Activated CD4-positive, alpha-beta T cell treated with anti-CD3 and anti-CD28 coated beads for 1 hour (primary cell): Measurements from ENCODE around the gene ANKRD33B.
"Not testable (repeated sequence)": the region's sequence is repeated elsewhere in the genome, so short reads cannot be mapped to it uniquely, and the experiment has no call there.

Experiments
- DNase-seq: peaks from one replicate; pipeline ENCODE4 v3.0.0-alpha.2; 2020

The ANKRD33B gene

DNA sequence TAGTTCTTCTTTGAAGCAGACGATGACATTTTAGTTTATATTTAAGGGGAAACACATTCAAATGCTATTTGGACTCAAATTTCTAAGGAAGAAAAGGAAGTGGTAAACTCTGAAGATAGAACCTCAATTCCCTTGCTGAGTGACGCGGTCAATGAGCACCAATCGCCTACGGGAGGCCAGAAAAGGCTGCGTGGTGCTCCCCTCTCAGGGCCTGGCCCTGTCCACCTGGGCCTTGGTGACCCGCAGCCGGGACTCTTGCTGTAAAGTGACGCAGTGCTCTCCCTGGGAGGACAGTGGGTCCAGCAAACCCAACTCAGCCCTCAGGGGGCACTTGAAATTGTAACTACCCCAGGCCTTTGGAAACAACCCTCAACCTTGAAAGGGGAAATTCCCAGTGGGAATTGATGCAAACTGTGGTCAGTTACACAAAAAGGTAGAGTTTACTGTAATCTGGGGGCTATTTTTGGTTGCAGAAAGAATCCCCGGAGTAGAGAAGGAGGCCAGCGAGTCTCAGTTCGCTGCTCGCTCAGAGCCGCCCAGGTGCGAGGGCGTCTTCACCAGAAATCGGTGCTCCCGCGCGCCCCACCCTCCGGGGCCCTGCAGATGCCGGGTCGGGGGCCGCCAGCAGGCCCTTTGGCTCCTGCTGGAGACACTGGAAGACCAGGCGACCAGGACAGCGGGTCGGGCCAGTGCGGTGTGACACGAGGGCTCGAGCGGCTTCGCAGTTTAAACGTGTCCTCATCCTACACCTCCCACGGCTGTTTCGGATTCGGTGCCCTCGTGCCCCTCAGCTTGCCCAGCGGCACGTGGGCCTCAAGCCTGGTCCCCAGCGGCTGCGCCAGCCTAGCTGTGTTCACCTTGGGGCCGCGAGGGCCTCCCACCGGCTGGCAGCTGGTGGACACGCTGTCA is 1.4 kb upstream of the ANKRD33B start:
- no peak for DNase-seq

DNA sequence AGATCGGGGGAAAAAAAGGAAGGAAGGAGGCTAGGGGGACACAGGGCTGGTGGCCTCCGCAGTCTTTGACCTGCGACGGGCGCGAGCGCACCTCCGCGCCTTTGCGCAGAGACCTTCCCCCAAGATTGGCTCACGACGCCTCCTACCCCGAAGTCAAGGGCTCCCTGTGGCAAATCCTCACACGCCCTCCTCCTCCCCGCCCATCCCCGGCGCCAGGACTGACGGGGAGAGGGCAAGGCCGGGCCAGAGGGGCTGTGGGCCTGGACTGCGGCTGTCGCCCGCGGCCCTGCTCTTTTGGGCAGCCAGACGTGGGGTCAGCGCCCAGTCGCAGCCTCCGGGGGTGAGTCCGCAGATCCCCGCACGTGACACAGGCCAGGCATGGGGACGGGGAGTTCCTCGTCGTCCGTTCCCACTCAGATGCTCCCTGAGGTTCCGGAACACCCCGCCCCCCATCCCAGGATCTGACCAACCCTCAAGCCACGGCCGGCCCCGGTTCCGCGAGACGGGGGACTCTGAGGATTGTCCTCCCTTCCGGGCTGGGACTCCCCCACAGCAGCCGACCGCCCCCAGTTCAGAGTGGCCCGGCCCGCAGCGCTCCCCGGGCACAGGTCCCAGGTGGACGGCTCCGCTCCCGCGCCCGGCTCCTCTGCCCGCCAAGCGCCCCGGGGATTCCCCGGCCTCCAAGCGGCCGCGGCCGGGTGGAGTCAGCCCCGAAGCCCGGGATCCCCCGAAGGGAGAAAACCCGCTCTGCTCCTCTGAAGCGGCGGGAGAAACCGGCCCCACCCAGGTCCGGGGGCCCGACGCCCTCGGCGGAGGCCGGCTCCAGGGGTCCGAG is 543 bp upstream of the ANKRD33B start:
- peak; percentile 24 for DNase-seq

DNA sequence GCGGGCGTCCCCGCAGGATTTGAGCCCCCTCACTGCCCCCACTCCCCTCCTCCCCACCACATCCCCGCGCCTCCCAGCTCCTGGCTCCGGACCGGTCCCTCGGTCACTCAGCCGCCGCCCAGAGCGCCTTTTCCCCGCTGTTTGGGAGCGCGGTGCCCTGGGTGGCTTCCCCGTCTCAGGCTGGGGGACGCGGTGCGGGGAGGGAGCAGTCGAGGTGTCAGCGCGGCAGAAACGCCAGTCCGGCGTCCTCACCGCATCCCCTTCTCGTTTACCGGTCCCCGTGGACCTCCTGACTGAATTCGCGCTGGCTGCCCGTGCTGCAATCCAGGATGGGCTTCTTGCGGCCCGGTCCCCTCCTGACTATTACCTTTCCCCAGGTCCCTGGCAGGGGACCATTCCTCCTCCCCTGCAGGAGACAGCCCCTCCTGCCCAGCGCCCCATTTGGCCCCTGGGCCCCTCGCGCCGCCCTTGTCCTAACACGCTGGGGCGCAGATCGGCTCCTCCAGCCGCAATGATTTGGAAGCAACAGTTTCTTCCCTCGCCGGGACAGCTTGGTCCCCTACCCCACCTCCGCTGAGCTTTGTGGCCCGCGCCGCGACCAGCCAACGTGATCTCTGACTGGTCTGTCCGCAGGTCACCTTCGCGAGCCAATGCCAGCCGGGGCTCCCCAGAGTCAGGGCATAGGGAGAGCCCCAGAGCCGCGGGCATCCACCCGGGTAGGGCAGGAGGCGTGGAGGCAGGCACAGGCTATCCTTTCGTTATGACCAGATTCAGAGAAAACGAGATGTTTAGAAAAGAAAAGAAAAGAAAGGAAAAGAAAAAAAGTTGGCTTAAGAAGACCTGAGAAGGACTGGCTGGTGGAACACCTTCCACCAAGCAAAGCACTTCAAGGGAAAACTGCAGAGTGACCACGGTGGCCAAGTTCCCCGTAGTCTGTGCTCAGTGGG is 1.2 kb downstream of the ANKRD33B start:
- no peak for DNase-seq

DNA sequence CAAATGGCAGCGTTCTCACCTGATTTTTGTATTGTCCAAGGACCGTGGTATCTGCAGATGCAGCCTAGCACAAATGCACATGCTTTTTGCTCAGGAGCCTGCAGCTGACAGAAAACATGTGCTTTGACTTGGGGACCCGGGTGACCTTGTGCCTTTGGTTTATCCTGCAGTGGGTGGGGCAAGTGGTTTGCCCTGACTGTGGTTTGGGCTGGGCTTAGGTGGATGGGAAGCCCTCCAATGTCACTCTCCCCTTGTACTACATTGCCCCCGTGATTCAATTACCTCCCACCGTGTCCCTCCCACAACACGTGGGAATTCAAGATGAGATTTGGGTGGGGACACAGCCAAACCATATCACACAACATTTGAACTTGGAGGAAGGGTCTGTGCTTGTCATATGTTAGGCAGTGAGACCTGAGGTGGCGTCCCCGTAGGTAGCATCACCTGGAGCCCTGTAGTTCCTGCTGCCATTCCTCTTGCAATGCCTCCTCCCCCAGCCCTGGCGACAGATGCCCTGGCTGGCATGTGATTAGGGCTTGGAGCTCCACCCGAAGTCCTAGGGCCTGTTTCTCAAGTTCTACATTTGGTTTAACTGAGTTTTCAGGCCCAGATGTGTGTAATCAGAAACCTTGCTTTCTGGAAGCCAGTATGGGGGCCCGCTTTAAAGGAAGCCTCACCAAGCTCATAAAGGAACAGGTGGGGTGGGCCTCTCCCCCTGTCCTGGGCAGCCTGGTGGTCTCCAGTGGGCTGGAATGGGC is 2.1 kb downstream of the ANKRD33B start:
- no peak for DNase-seq

DNA sequence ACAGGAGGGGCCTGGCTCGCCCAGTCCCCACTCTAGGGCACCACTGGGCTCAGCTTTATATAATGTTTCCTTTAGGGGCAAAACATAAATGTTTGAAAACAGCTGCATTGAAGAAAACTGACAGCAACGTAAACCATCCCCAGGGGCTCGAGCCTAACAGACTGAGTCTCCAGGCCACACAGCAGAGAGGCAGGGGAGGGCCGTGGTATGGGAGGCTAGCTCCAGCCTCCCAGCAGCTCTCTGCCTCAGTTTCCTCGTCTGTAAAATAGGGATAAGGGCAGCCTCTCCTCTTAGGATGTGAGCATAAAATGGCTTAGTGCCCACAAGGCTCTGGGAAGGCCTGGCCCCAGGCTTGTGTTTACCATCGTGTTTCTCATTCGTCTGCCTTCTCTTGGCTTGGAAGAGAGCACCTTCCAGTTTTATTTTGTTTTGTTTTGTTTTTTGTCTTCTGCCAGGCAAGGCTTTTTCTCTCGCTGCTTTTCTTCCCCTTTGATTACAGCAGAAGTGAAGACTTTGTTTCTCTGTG is 2.7 kb downstream of the ANKRD33B start:
- DNase-seq, result no peak

DNA sequence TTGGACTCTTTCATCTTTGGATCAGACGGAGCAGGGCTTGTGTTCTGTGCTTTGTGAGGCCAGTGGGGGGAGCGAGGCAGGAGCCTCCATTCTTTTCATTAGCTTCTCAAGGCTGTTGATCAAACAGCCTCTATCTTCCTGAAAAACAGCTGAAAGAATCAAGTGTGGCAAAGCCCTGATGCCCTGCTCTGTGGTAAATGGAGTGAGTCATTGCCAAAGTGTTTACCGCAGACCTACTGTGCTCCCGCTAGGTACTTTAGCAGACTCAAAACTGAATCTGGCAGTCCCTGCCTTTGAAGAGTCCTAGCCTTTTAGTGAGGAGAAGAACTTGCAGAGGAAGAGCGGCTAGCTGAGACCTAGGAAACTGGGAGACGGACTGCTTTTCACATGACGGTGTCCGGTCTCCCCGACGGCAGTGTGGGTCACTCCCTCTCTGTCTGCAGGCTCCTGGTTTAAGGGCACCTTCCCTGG is 3.3 kb downstream of the ANKRD33B start:
- no peak for DNase-seq

DNA sequence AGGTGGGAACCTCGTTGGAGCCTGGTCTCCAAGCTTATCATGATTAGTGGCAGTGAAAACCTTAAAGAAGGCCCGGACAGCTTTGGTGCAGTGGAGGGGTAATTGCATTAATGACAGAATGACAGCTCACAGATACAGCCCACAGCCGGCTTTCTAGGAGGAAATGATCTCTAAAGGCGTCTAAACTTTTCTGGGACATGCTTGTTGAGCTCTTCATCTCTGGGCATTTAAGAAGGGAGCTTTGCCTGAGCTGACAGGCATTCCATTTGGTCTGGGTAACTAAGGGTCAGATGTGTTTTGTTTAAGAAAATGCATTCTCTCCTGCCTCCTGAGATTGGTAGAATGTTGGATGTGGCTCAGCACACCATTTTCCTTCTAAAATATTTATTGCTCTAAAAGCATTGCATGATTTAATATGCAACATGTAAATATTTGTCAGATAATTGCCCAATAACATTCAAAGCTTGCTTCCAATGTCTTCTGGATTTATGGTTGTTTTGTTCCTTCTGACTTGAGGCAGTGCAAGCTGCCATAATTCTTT is 4.0 kb downstream of the ANKRD33B start:
- DNase-seq, result no peak

DNA sequence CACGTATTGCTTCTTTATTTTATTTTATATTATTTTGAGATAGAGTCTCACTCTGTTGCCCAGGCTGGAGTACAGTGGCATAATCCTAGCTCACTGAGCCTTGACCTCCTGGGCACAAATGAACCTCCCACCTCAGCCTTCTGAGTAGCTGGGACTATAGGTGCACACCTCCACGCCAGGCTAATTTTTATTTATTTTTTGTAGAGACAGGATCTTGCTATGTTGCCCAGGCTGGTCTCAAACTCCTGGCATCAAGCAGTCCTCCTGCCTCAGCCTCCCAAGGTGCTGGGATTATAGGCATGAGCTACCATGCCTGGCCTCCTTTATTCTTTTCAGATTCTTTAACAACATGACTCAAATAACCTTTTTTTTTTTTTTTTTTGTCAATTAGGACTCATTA is 6.7 kb downstream of the ANKRD33B start:
- not testable (repeated sequence) for DNase-seq

DNA sequence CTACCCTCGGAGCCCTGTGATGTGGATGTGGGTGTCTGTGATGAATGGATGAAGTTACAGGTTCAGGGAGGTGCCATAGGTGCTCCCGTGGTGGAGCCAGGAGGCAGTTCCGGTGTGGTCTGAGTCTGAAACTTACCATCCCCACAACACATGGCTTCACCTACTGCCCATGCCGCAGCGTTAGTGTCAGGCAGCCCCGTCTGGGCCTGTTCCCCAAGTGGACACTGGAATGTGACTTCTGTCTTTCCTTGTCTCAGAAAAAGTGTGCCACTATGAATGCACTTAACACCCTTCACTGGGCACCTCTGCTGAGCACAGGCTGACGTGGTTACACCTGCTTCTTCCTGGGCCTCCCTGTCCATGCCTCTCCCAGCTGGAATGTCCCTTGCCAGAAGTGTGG is 8.6 kb downstream of the ANKRD33B start:
- DNase-seq, result no peak

DNA sequence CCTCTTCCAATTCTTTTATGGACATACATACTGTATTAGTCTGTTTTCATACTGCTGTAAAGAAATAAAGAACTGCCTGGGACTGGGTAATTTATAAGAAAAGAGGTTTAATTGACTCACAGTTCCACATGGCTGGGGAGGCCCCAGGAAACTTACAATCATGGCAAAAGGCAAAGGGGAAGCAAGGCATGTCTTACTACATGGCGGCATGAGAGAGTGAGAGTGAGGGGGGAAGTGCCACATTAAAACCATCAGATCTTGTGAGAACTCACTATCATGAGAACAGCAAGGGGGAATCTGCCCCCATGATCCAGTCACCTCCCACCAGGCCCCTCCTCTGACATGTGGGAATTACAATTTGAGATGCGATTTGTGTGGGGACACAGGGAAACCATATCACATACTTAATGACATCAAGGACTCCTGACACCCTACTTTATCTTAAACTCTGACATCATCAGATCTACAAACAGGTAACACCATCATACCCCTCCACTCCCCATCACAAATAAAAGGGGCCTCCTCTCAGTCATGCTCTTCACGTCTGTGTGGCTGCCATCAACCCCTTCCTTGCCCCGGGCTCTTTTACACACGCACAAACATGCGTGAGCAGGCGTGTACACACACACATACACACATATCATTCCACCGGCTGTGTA is 9.7 kb downstream of the ANKRD33B start:
- DNase-seq, result no peak

DNA sequence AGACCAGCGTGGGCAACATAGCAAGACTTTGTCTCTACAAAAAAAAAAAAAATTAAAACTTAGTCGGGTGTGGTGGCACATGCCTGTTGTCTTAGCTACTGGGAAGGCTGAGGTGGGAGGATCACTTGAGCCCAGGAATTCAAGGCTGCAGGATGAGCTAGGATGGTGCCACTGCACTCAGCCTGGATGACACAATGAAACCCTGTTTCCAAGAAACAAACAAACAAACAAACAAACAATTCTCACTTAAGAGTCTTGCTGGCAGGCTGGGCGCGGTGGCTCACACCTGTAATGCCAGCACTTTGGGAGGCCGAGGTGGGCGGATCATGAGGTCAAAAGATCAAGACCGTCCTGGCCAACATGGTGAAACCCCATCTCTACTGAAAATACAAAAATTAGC is 11.0 kb downstream of the ANKRD33B start:
- not testable (repeated sequence) for DNase-seq

DNA sequence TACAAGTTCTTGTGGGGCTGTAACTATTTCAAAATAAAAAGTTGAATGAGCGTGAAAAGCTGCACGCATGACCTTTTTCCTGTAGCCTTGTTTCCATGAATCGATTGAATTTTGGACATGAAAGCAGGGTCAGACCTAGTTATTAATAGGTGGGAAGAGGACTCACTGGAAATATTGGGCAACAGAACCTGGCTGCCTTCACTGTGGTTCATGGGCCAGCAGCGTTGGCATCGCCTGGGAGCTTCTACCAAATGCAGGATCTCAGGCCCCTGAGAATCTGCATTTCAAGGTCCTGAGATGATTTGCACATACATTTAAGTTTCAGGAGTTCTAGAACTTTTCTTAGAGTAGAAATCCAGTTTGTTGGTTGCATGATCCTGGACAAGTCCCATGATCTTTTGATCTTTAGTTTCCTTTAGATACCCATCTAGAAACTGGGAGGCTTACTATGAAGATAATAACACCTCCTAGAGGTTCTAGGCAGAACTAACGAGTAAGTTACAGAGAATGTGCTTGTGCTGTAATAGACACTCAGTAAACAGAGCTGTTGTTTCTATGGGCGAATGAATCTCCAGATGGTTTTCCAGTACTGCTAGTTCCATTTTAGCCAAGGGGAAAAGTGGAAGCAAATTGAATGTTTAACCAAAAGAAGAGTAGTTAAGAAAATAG is 12.4 kb downstream of the ANKRD33B start:
- no peak for DNase-seq

DNA sequence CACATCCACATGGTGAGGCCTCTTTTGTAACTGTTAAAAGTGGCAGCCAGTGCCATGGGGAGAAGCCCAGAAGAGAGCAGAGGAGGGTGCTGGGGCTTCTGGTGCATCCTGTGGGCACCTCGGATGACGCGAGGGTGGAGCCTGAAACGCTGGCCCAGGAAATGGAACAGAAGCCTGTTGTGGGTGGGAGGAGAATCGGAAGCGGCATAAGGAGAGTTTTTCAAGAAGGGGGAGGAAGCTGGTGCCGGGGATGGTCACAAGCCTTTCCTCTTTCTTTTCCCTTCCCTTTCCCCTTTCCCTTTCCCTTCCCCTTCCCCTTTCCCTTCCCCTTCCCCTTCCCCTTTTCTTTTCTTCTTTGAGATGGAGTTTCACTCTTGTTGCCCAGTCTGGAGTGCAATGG is 12.9 kb downstream of the ANKRD33B start:
- DNase-seq, result no peak

DNA sequence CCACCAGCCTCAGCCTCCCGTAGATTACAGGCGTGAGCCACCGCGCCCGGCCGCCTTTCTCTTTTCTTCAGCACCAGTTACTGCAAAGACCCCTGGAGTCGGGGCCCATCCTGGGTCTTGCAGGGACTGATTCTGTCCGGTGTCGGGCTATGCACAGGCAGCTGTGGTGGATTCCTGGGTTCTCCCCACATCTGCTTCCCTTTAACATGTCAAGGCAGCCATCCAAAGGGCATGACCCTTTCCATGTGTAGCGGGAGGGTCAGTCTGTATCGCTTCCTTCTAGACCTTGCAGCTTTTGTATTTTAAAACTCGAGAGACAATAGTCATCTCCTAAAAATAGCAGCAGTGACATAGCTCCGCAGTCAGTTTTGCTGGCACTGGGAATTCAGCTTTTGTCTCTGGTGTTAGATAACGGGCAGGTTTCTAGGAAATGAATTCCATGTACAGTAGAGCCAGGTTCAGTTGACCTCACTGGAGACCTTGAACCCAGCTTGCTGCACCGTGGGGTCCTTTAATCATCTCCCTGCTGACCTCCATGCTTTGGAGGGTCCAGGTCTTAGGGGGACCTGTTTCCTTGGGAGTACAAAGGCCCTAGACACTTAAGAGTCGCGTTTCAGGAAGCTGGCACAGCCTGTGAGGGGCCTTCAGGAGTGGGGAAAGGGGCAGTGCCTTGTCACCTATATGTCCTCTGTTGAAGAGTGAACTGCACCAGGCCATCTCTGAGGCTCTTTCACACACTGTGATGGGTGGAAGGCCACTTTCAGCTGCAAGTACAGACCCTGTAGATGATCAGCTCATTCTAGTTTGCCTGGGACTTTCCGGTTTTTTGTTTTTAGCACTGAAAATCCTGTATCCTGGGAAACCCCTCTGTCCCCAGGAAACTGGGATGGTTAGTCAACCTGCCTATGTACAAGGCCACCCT is 13.8 kb downstream of the ANKRD33B start:
- DNase-seq, result no peak

DNA sequence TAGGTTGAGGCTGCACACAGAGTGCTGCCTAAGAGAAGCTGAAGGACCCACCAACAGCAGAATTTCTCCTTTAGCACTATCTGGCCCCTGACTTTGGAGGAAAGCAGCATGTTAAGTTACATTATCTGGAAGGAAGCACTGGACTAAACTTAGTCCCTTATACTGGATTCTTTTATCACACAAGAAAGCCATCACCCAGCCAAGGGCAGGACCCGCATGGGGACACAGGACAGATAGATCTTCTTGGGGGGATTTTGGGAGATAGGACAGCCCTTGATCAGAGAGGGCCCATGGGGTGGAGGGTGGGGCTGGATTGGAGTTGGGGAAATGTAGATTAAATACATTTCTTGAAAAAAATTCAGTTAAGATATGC is 14.4 kb downstream of the ANKRD33B start:
- no peak for DNase-seq

DNA sequence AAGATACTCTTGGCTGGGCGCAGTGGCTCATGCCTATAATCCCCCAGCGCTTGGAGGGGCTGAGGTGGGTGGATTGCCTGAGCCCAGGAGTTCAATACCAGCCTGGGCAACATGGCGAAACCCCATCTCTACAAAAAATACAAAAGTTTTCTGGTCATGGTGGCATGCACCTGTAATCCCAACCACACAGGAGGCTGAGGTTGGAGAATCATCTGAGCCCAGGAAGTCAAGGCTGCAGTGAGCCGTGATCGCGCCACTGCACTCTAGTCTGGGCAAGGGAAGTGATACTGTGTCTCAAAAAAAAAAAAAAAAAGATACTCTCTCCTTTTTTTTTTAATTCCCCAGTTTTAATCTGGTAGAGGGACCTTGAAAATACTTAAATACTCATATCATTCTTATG is 15.0 kb downstream of the ANKRD33B start:
- no peak for DNase-seq

DNA sequence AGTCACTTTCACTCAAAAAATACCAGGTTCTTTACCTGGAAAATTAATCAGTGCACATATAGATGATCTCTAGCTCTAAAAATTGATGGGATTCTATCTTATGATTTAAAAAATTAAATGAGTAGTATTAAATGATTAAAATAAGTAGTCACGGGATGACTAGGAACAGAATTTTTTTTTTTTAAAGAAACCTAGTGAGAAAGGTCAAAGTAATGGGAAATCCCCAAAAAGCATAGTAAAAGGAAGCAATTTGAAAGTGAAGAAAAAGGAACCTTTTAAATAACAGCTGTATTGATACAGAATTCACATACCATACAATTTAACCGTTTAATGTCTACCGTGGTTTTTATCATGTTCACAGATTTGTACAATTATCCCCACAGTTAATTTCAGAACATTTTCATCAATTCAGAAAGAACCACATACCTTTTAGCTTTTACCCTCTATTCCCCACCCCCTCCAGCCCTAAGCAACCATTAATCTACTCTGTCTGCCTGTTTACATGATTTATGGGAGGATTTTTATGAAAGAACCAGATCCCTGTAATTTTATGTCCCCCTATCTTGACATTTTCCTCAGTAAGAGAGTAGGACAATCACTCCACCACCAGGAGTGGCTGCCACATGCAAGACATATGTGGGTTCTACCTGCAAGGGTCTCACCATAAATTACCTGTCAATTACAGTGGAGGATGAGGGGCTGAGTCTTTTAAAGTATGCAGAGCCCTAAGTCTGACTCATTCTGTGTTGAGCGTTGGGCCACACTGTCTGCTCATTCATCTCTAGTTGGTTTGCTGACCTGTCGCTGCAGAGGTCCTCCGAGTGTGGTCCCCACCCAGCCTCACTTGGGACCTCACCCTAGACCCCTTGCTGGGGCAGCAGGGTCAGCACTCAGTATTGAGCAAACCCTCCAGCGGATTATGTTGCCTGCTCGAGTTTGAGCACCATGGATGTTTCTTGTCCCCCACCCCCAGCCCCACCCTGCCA is 16.0 kb downstream of the ANKRD33B start:
- DNase-seq, result no peak
